Transverse colon (tissue), 4 donors: ENCODE results near the gene RHOT1. TPM values are rescaled to one million over a fixed set of nuclear protein-coding genes. Genes with fewer than 3 reads are reported as not detected.
A peak's percentile ranks its signal among the peaks of the same experiment; 100 is the strongest.
"Not testable (repeated sequence)": the region's sequence is repeated elsewhere in the genome, so short reads cannot be mapped to it uniquely, and the experiment has no call there.

ENCODE experiments used
- DNase-seq: peaks from one replicate; pipeline ENCODE4 v3.0.0-alpha.2; 2019
- H3K27ac ChIP-seq, 4 donors: fragments of 200-600 bp; sonication (generic); 2 replicates each; pipeline ENCODE4 v1.5.1; 2016 to 2018; ENCODE audit warnings: inconsistent platforms in 4 of 4
- H3K27me3 ChIP-seq: fragments of 200-600 bp; sonication (generic); 2 replicates; pipeline ENCODE4 v1.5.1; 2017; ENCODE audit warnings: inconsistent platforms
- H3K36me3 ChIP-seq, 4 donors: fragments of 200-600 bp; sonication (generic); 2 replicates each; pipeline ENCODE4 v1.5.1; 2017 to 2019; ENCODE audit warnings: inconsistent platforms in 4 of 4
- H3K4me1 ChIP-seq, 4 donors: fragments of 200-600 bp; sonication (generic); 2 replicates each; pipeline ENCODE4 v1.5.1; 2017 to 2020; ENCODE audit warnings: inconsistent platforms in 4 of 4
- H3K4me3 ChIP-seq, 4 donors: fragments of 200-600 bp; sonication (generic); 1 replicate in 1 of 4; 2 replicates in 3 of 4; pipeline versions ENCODE4 v1.5.1 to v1.6.1; 2017 to 2019; ENCODE audit warnings: inconsistent platforms in 4 of 4
- H3K9me3 ChIP-seq, 2 donors: fragments of 200-600 bp; sonication (generic); 2 replicates each; pipeline ENCODE4 v1.5.1; 2017 to 2019; ENCODE audit warnings: inconsistent platforms in 2 of 2
- CTCF ChIP-seq, 5 experiments: fragments of 200-600 bp in 3 of 5; fragments of 450-650 bp in 2 of 5; sonication (generic) in 3 of 5; IDR thresholded peaks; 1 replicate in 2 of 5; 2 replicates in 3 of 5; pipeline ENCODE4 v1.5.1; 2016 to 2017; ENCODE audit warnings: antibody characterized with exemption in 5 of 5, inconsistent platforms in 3 of 5, mild to moderate bottlenecking in 2 of 5, moderate library complexity in 1 of 5
- EP300 ChIP-seq: sonication (generic); formaldehyde crosslinking; IDR thresholded peaks from one replicate; pipeline ENCODE4 v1.6.1; 2017; ENCODE audit warnings: antibody characterized with exemption, low read depth
- POLR2A ChIP-seq: fragments of 450-650 bp; IDR thresholded peaks from one replicate; pipeline ENCODE4 v1.6.1; 2016; ENCODE audit warnings: antibody characterized with exemption, mild to moderate bottlenecking, moderate library complexity
- POLR2AphosphoS5 ChIP-seq, 3 donors: sonication (generic); formaldehyde crosslinking; IDR thresholded peaks; one replicate each; pipeline ENCODE4 v1.6.1; 2016; ENCODE audit warnings: antibody characterized with exemption in 3 of 3
- WGBS, 2 donors: methylation state at CpG; one replicate each; pipeline ENCODE4 v1.1.5; 2018; ENCODE audit warnings: low coverage in 1 of 2; 5-methylcytosine and 5-hydroxymethylcytosine counted together
- in situ Hi-C, 4 donors: fragments of 200-750 bp; cut with MboI; loops; one replicate each; pipeline versions ENCODE4 v1.15.0 to v1.15.1; 2017; ENCODE audit warnings: low sequenced_read_pairs in 3 of 4, low pct_ligation_motif_present in 1 of 4, low pct_unique_long_range_greater_than_20kb in 1 of 4
- intact Hi-C: fragments of 100-400 bp; cut with DNase I; formaldehyde crosslinking; loops from one replicate; pipeline ENCODE4 v1.15.1; 2023; ENCODE audit warnings: low total_unique reads
- total RNA-seq, 4 donors: library from RNA; depleted of rRNA; stranded (reverse); fragments of >200 nt; gene quantifications; one replicate each; pipeline ENCODE4 v1.1.0, GENCODE V29; 2016

RHOT1 gene
- total RNA-seq, 4 donors from 2014 or later, result 10.5 to 43.3 (median 30.8) TPM

DNA sequence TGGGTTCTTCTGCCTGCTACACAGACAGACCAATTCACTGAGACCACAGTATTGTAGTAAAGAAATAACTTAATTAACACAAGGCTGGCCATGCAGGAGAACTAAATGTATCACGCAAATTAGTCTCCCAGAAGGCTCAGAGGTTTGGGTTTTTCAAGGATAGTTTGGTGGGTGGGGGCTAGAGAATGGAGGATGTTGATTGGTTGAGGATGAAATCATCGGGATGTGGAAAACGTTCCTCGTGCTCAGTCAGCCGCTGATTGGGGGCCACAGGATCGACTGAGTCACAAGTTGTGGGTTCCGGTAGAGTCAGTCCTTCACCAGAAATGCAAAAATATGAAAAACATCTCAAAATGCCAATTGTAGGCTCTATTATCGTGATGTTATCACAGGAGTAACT, 18.7 kb downstream of the RHOT1 start:
- TF ChIP-seq POLR2AphosphoS5 (IDR thresholded peaks at IDR 0.05) (no peak), POLR2A (no peak), CTCF (IDR thresholded peaks at IDR 0.05) (no peak)
- Histone ChIP-seq H3K4me1 (peaks cover 0 to 4% (median 2%) of the 10 kb centered on the region in 4 donors), H3K36me3 (no peaks in the 10 kb centered on the region), H3K27me3 (no peaks in the 10 kb centered on the region), H3K9me3 (no peaks in the 10 kb centered on the region), H3K27ac (no peak overlapping the region), H3K4me3 (no peak overlapping the region)
- in situ Hi-C loops (no loop called here), intact Hi-C loops (no loop called here)
- WGBS, 2 donors, result 92 to 97% methylated on average over 8 of the region's 8 CpGs
- no peak for DNase-seq

DNA sequence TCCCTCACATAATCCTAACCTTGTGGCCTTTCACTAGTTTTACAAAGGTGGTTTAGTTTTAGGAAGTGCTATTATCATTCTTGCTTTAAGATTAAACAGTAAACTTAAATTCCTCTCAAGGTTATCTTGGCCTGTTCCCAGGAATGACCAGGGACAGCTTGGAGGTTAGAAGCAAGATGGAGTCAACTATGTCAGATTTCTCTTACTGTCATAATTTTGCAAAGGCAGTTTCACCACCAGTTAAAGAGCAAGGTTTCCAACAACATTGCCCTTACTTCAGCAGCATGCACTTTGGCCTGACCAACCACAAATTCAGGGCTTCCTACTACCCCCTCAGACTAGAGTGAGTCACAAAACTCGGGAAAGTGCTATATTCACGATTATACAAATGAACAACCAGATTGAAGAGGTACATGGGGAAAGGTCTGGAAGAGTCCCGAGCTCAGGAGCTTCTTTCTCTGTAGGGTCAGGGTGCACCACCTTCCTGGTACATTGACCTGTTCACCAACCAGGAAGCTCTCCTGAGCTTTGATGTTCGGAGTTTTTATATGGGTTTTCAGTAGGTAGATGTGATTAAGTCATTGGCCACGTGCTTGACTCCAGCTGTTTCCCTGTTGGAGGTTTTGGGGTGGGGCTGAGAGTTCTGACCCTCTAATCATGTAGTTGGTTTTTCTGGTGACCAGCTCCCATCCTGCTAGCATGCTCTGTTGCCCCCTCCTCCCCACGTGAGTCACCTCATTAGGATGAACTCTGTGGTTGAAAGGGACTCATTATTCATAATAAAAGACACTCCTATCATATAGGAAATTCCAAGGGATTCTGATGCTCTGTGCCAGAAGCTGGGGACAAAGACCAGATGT, 19.4 kb downstream of the RHOT1 start:
- no peak for TF ChIP-seq POLR2AphosphoS5 (IDR thresholded peaks at IDR 0.05)
- H3K4me1 ChIP-seq, result peaks cover 0 to 4% (median 2%) of the 10 kb centered on the region in 4 donors
- H3K36me3 ChIP-seq, result no peaks in the 10 kb centered on the region
- WGBS, 2 donors, result 63 to 71% methylated on average over 2 to 6 of the region's 6 CpGs
- peaks cover 0 to 4% of the 10 kb centered on the region in 2 donors for H3K9me3 ChIP-seq
- H3K4me3 ChIP-seq, result no peak overlapping the region
- intact Hi-C loops, result no loop called here
- no peaks in the 10 kb centered on the region for H3K27me3 ChIP-seq
- DNase-seq, result peak; percentile 13
- no peak overlapping the region for H3K27ac ChIP-seq
- in situ Hi-C loops, result no loop called here

GRCh38 chr17:32174889-32175288, 32.6 kb downstream of the RHOT1 start:
- Histone ChIP-seq H3K27ac (no peak overlapping the region), H3K4me1 (no peaks in the 10 kb centered on the region), H3K36me3 (peaks cover 0 to 53% (median 21%) of the 10 kb centered on the region in 4 donors), H3K9me3 (no peaks in the 10 kb centered on the region), H3K4me3 (no peak overlapping the region), H3K27me3 (no peaks in the 10 kb centered on the region)
- TF ChIP-seq EP300 (no peak), POLR2AphosphoS5 (IDR thresholded peaks at IDR 0.05) (no peak), POLR2A (no peak), CTCF (IDR thresholded peaks at IDR 0.05) (no peak)
- in situ Hi-C loops (no loop called here), intact Hi-C loops (no loop called here)
- WGBS, 2 donors, result 84 to 87% methylated on average over 2 to 3 of the region's 3 CpGs
- no peak for DNase-seq

DNA sequence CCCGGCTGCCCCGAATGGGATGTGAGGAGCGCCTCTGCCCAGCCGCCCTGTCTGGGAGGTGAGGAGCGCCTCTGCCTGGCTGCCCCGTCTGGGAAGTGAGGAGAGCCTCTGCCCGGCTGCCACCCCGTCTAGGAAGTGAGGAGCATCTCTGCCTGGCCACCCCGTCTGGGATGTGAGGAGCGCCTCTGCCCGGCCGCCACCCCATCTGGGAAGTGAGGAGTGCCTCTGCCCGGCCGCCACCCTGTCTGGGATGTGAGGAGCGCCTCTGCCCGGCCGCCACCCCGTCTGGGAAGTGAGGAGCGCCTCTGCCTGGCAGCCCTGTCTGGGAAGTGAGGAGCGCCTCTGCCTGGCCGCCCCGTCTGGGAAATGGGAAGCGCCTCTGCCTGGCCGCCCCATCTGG, 36.4 kb downstream of the RHOT1 start:
- H3K9me3 ChIP-seq, H3K27me3 ChIP-seq, intact Hi-C loops, H3K4me1 ChIP-seq, DNase-seq, H3K27ac ChIP-seq, in situ Hi-C loops, H3K4me3 ChIP-seq: not testable (repeated sequence)
- WGBS, 2 donors, result 95 to 100% methylated on average over 6 to 24 of the region's 24 CpGs
- H3K36me3 ChIP-seq, result peaks cover 0 to 61% (median 21%) of the 10 kb centered on the region in 4 donors

GRCh38 chr17:32179103-32179502, 36.8 kb downstream of the RHOT1 start:
- H3K4me1 ChIP-seq, H3K4me3 ChIP-seq, H3K27me3 ChIP-seq, DNase-seq, intact Hi-C loops, H3K9me3 ChIP-seq, in situ Hi-C loops, H3K27ac ChIP-seq: not testable (repeated sequence)
- WGBS, 2 donors, result 89 to 100% methylated on average over 1 to 11 of the region's 23 CpGs
- peaks cover 0 to 66% (median 23%) of the 10 kb centered on the region in 4 donors for H3K36me3 ChIP-seq

DNA sequence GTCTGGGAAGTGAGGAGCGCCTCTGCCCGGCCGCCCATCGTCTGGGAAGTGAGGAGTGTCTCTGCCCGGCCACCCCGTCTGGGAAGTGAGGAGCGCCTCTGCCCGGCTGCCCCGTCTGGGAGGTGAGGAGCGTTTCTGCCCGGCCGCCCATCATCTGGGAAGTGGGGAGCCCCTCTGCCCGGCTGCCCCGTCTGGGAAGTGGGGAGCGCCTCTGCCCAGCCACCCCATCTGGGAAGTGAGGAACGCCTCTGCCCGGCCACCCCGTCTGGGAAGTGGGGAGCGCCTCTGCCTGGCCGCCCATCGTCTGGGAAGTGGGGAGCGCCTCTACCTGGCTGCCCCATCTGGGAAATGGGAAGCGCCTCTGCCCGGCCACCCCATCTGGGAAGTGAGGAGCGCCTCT, 37.2 kb downstream of the RHOT1 start:
- H3K4me3 ChIP-seq, in situ Hi-C loops, H3K9me3 ChIP-seq, DNase-seq, H3K27me3 ChIP-seq, H3K27ac ChIP-seq, H3K4me1 ChIP-seq, intact Hi-C loops: not testable (repeated sequence)
- peaks cover 0 to 65% (median 24%) of the 10 kb centered on the region in 4 donors for H3K36me3 ChIP-seq
- WGBS, 2 donors, result 89% methylated on average over 20 of the region's 25 CpGs; no CpG with 5 or more reads in 1 of the 2 donors

- H3K9me3 ChIP-seq, DNase-seq, H3K4me1 ChIP-seq, intact Hi-C loops, H3K27me3 ChIP-seq, H3K27ac ChIP-seq, H3K4me3 ChIP-seq, in situ Hi-C loops: not testable (repeated sequence)
- peaks cover 0 to 57% (median 22%) of the 10 kb centered on the region in 4 donors for H3K36me3 ChIP-seq
- 66 to 100% methylated on average over 1 to 2 of the region's 2 CpGs for WGBS, 2 donors
Observed at GRCh38 chr17:32180262-32180661, 38.0 kb downstream of the RHOT1 start.
